ENCODE results near the gene SCARF2.

The SCARF2 gene

DNA sequence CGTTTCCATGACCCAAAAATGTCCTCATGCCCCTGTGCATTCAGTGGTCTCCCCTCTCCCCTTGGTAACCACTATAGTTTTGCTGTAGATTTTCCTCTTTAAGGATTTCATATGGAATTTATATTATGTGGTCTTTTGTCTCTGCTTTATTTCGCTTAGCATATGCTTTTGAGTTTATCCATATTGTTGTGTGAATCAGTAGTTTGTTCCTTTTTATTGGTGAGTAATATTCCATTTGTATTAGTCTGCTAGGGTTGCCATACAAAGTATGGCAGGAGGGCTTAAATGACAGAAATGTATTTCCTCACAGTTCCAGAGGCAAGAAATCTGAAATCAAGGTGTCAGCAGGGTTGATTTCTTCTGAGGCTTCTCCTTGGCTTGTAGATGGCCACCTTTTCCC is 40.1 kb downstream of the SCARF2 start:
- TF ChIP-seq, protein P1, sequence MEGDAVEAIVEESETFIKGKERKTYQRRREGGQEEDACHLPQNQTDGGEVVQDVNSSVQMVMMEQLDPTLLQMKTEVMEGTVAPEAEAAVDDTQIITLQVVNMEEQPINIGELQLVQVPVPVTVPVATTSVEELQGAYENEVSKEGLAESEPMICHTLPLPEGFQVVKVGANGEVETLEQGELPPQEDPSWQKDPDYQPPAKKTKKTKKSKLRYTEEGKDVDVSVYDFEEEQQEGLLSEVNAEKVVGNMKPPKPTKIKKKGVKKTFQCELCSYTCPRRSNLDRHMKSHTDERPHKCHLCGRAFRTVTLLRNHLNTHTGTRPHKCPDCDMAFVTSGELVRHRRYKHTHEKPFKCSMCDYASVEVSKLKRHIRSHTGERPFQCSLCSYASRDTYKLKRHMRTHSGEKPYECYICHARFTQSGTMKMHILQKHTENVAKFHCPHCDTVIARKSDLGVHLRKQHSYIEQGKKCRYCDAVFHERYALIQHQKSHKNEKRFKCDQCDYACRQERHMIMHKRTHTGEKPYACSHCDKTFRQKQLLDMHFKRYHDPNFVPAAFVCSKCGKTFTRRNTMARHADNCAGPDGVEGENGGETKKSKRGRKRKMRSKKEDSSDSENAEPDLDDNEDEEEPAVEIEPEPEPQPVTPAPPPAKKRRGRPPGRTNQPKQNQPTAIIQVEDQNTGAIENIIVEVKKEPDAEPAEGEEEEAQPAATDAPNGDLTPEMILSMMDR (IDR thresholded peaks at IDR 0.05; ENCODE audit: low read length): no peak
- no peak for TF ChIP-seq EZH2 (IDR thresholded peaks at IDR 0.05; ENCODE audit: borderline replicate concordance, low read length)
- H3K4me1 ChIP-seq (ENCODE audit: insufficient read depth, low read length, severe bottlenecking): no peaks in the 10 kb centered on the region
- no peaks in the 10 kb centered on the region for H3K79me2 ChIP-seq (ENCODE audit: insufficient read depth, low read length)
- H3K27me3 ChIP-seq (ENCODE audit: insufficient read depth, low read length): peaks cover 5% of the 10 kb centered on the region
- H3K36me3 ChIP-seq (ENCODE audit: insufficient read depth, low read length): no peaks in the 10 kb centered on the region
- H3K9ac ChIP-seq (ENCODE audit: low read length): no peak overlapping the region
- H3F3A ChIP-seq (ENCODE audit: insufficient read depth, low read length): no peaks in the 10 kb centered on the region
- H3K4me2 ChIP-seq (ENCODE audit: low read length): no peak overlapping the region
- no peaks in the 10 kb centered on the region for H4K20me1 ChIP-seq (ENCODE audit: insufficient read depth, low read length)
- no peaks in the 10 kb centered on the region for H3K9me2 ChIP-seq (ENCODE audit: low read depth, low read length)
- H3K27ac ChIP-seq (ENCODE audit: low read depth, low read length, poor library complexity, severe bottlenecking): no peak overlapping the region
- H3K4me3 ChIP-seq (ENCODE audit: low read depth, low read length, poor library complexity, severe bottlenecking): no peak overlapping the region
- no peak overlapping the region for H2AFZ ChIP-seq (ENCODE audit: low read length)
- H3K9me3 ChIP-seq (ENCODE audit: low read length): no peaks in the 10 kb centered on the region

- Histone ChIP-seq H3K4me2 (ENCODE audit: low read length) (no peak overlapping the region), H3K4me3 (ENCODE audit: low read depth, low read length, poor library complexity, severe bottlenecking) (no peak overlapping the region)
Observed at GRCh38 chr22:20396639-20397038, 41.0 kb downstream of the SCARF2 start.

GRCh38 chr22:20395907-20396287 is 41.7 kb downstream of the SCARF2 start:
- no peak overlapping the region for H3K4me3 ChIP-seq (ENCODE audit: low read depth, low read length, poor library complexity, severe bottlenecking)
- H3K36me3 ChIP-seq (ENCODE audit: insufficient read depth, low read length): no peaks in the 10 kb centered on the region
- no peak overlapping the region for H2AFZ ChIP-seq (ENCODE audit: low read length)
- no peaks in the 10 kb centered on the region for H3K79me2 ChIP-seq (ENCODE audit: insufficient read depth, low read length)
- no peaks in the 10 kb centered on the region for H3K9me3 ChIP-seq (ENCODE audit: low read length)
- no peak overlapping the region for H3K4me2 ChIP-seq (ENCODE audit: low read length)
- H3F3A ChIP-seq (ENCODE audit: insufficient read depth, low read length): no peaks in the 10 kb centered on the region
- no peaks in the 10 kb centered on the region for H3K4me1 ChIP-seq (ENCODE audit: insufficient read depth, low read length, severe bottlenecking)
- no peaks in the 10 kb centered on the region for H4K20me1 ChIP-seq (ENCODE audit: insufficient read depth, low read length)
- H3K27ac ChIP-seq (ENCODE audit: low read depth, low read length, poor library complexity, severe bottlenecking): no peak overlapping the region
- no peak overlapping the region for H3K9ac ChIP-seq (ENCODE audit: low read length)
- H3K9me2 ChIP-seq (ENCODE audit: low read depth, low read length): no peaks in the 10 kb centered on the region
- TF ChIP-seq, protein P1 (IDR thresholded peaks at IDR 0.05; ENCODE audit: low read length): no peak
- TF ChIP-seq EZH2 (IDR thresholded peaks at IDR 0.05; ENCODE audit: borderline replicate concordance, low read length): no peak
- peaks cover 5% of the 10 kb centered on the region for H3K27me3 ChIP-seq (ENCODE audit: insufficient read depth, low read length)

More at GRCh38 chr22:20396639-20397038, 41.0 kb downstream of the SCARF2 start:
- H3K79me2 ChIP-seq (ENCODE audit: insufficient read depth, low read length): no peaks in the 10 kb centered on the region
- H3K36me3 ChIP-seq (ENCODE audit: insufficient read depth, low read length): no peaks in the 10 kb centered on the region
- H2AFZ ChIP-seq (ENCODE audit: low read length): no peak overlapping the region
- no peaks in the 10 kb centered on the region for H4K20me1 ChIP-seq (ENCODE audit: insufficient read depth, low read length)
- no peak overlapping the region for H3K27ac ChIP-seq (ENCODE audit: low read depth, low read length, poor library complexity, severe bottlenecking)
- no peak for TF ChIP-seq EZH2 (IDR thresholded peaks at IDR 0.05; ENCODE audit: borderline replicate concordance, low read length)
- TF ChIP-seq, protein P1 (IDR thresholded peaks at IDR 0.05; ENCODE audit: low read length): no peak
- H3K9me2 ChIP-seq (ENCODE audit: low read depth, low read length): no peaks in the 10 kb centered on the region
- no peaks in the 10 kb centered on the region for H3F3A ChIP-seq (ENCODE audit: insufficient read depth, low read length)
- H3K4me1 ChIP-seq (ENCODE audit: insufficient read depth, low read length, severe bottlenecking): no peaks in the 10 kb centered on the region
- no peaks in the 10 kb centered on the region for H3K9me3 ChIP-seq (ENCODE audit: low read length)
- H3K27me3 ChIP-seq (ENCODE audit: insufficient read depth, low read length): peaks cover 5% of the 10 kb centered on the region
- H3K9ac ChIP-seq (ENCODE audit: low read length): no peak overlapping the region
